Measurements from ENCODE around the gene MTMR11.
A peak's percentile ranks its signal among the peaks of the same experiment; 100 is the strongest.

MTMR11 gene

GRCh38 chr1:149925345-149925744 is 11.3 kb downstream of the MTMR11 start:
- Histone ChIP-seq H3K79me1 (ENCODE audit: low read length) (peaks cover 11% of the 10 kb centered on the region), H4K12ac (ENCODE audit: low read depth, low read length) (no peak overlapping the region), H3K14ac (ENCODE audit: low read length) (no peak overlapping the region), H3K23ac (ENCODE audit: low read length) (no peak overlapping the region), H3K4me3 (ENCODE audit: low read depth, low read length) (no peak overlapping the region), H3K27ac (ENCODE audit: low read depth, low read length) (no peak overlapping the region), H2BK12ac (ENCODE audit: low read length) (no peak overlapping the region), H3K4me2 (ENCODE audit: low read length) (no peak overlapping the region), H4K8ac (ENCODE audit: low read depth, low read length) (no peak overlapping the region), H3K79me2 (ENCODE audit: control insufficient read depth, insufficient read depth, low read length, poor library complexity) (peaks cover 8% of the 10 kb centered on the region), H4K91ac (ENCODE audit: low read depth, low read length) (no peak overlapping the region), H2AFZ (ENCODE audit: insufficient read depth, low read length, poor library complexity) (no peak overlapping the region), H2BK120ac (ENCODE audit: insufficient read depth, low read length, poor library complexity) (no peak overlapping the region), H3K9me3 (ENCODE audit: insufficient read depth, low read depth, low read length) (no peaks in the 10 kb centered on the region), H3K4ac (ENCODE audit: low read depth, low read length) (no peak overlapping the region), H3K36me3 (ENCODE audit: control insufficient read depth in 1 of 2, insufficient read depth in 2 of 2, low read length in 2 of 2) (peaks cover 27 to 50% of the 10 kb centered on the region in 2 experiments), H3K9ac (ENCODE audit: low read length) (no peak overlapping the region), H2AK5ac (ENCODE audit: low read length) (no peak overlapping the region), H3K27me3 (ENCODE audit: insufficient read depth, low read length) (no peaks in the 10 kb centered on the region), H3K18ac (ENCODE audit: low read length) (no peak overlapping the region), H2BK5ac (ENCODE audit: low read depth, low read length, poor library complexity) (no peak overlapping the region), H3K4me1 (ENCODE audit: control insufficient read depth in 1 of 2, insufficient read depth in 2 of 2, low read length in 2 of 2) (peaks cover 7 to 10% of the 10 kb centered on the region in 2 experiments)
- no peak for DNase-seq
- no CpG with 5 or more reads among the region's 3 CpGs for WGBS (ENCODE audit: extremely low coverage, insufficient coverage, insufficient read length)

GRCh38 chr1:149923626-149924025 is 13.1 kb downstream of the MTMR11 start:
- Histone ChIP-seq H3K14ac (ENCODE audit: low read length) (no peak overlapping the region), H3K27me3 (ENCODE audit: insufficient read depth, low read length) (no peaks in the 10 kb centered on the region), H3K23ac (ENCODE audit: low read length) (no peak overlapping the region), H2AFZ (ENCODE audit: insufficient read depth, low read length, poor library complexity) (no peak overlapping the region), H3K4me3 (ENCODE audit: low read depth, low read length) (no peak overlapping the region), H3K18ac (ENCODE audit: low read length) (no peak overlapping the region), H3K9ac (ENCODE audit: low read length) (no peak overlapping the region), H2AK5ac (ENCODE audit: low read length) (no peak overlapping the region), H4K91ac (ENCODE audit: low read depth, low read length) (no peak overlapping the region), H4K8ac (ENCODE audit: low read depth, low read length) (no peak overlapping the region), H2BK12ac (ENCODE audit: low read length) (no peak overlapping the region), H4K12ac (ENCODE audit: low read depth, low read length) (no peak overlapping the region), H3K27ac (ENCODE audit: low read depth, low read length) (no peak overlapping the region), H3K79me1 (ENCODE audit: low read length) (peaks cover 11% of the 10 kb centered on the region), H3K4me1 (ENCODE audit: control insufficient read depth in 1 of 2, insufficient read depth in 2 of 2, low read length in 2 of 2) (peaks cover 7 to 10% of the 10 kb centered on the region in 2 experiments), H3K9me3 (ENCODE audit: insufficient read depth, low read depth, low read length) (no peaks in the 10 kb centered on the region), H3K4me2 (ENCODE audit: low read length) (no peak overlapping the region), H2BK120ac (ENCODE audit: insufficient read depth, low read length, poor library complexity) (no peak overlapping the region), H3K79me2 (ENCODE audit: control insufficient read depth, insufficient read depth, low read length, poor library complexity) (peaks cover 8% of the 10 kb centered on the region), H3K36me3 (ENCODE audit: control insufficient read depth in 1 of 2, insufficient read depth in 2 of 2, low read length in 2 of 2) (peaks cover 21 to 37% of the 10 kb centered on the region in 2 experiments), H2BK5ac (ENCODE audit: low read depth, low read length, poor library complexity) (no peak overlapping the region), H3K4ac (ENCODE audit: low read depth, low read length) (no peak overlapping the region)
- WGBS (ENCODE audit: extremely low coverage, insufficient coverage, insufficient read length), result no CpG with 5 or more reads among the region's 10 CpGs
- DNase-seq, result no peak

- H3K79me2 ChIP-seq (ENCODE audit: control insufficient read depth, insufficient read depth, low read length, poor library complexity), result no peaks in the 10 kb centered on the region
- H3K27ac ChIP-seq (ENCODE audit: low read depth, low read length), result no peak within 1 kb of the TSS
- H2AFZ ChIP-seq (ENCODE audit: insufficient read depth, low read length, poor library complexity), result peak within 1 kb of the TSS; percentile 72
- no peaks in the 10 kb centered on the region for H3K27me3 ChIP-seq (ENCODE audit: insufficient read depth, low read length)
- H4K91ac ChIP-seq (ENCODE audit: low read depth, low read length), result peak within 1 kb of the TSS; percentile 45
- H3K79me1 ChIP-seq (ENCODE audit: low read length), result peaks cover 2% of the 10 kb centered on the region
- H3K4me3 ChIP-seq (ENCODE audit: low read depth, low read length), result peak within 1 kb of the TSS; percentile 71
- no peak within 1 kb of the TSS for H3K14ac ChIP-seq (ENCODE audit: low read length)
- H2BK12ac ChIP-seq (ENCODE audit: low read length), result no peak within 1 kb of the TSS
- H3K18ac ChIP-seq (ENCODE audit: low read length), result peak within 1 kb of the TSS; percentile 80
- H3K23ac ChIP-seq (ENCODE audit: low read length), result no peak within 1 kb of the TSS
- H2BK120ac ChIP-seq (ENCODE audit: insufficient read depth, low read length, poor library complexity), result no peak within 1 kb of the TSS
- peaks cover 9 to 12% of the 10 kb centered on the region in 2 experiments for H3K36me3 ChIP-seq (ENCODE audit: control insufficient read depth in 1 of 2, insufficient read depth in 2 of 2, low read length in 2 of 2)
- H4K8ac ChIP-seq (ENCODE audit: low read depth, low read length), result peak within 1 kb of the TSS; percentile 64
- peak within 1 kb of the TSS; percentile 14 for H3K9ac ChIP-seq (ENCODE audit: low read length)
- no peak within 1 kb of the TSS for H3K4ac ChIP-seq (ENCODE audit: low read depth, low read length)
- H3K9me3 ChIP-seq (ENCODE audit: insufficient read depth, low read depth, low read length), result no peaks in the 10 kb centered on the region
- H2AK5ac ChIP-seq (ENCODE audit: low read length), result no peak within 1 kb of the TSS
- no peak for DNase-seq
- peak within 1 kb of the TSS; percentile 74 for H4K12ac ChIP-seq (ENCODE audit: low read depth, low read length)
- no CpG with 5 or more reads among the region's 24 CpGs for WGBS (ENCODE audit: extremely low coverage, insufficient coverage, insufficient read length)
- no peak within 1 kb of the TSS for H2BK5ac ChIP-seq (ENCODE audit: low read depth, low read length, poor library complexity)
- H3K4me1 ChIP-seq (ENCODE audit: control insufficient read depth in 1 of 2, insufficient read depth in 2 of 2, low read length in 2 of 2), result peaks cover 13 to 18% of the 10 kb centered on the region in 2 experiments
- H3K4me2 ChIP-seq (ENCODE audit: low read length), result peak within 1 kb of the TSS; percentile 71
These were observed 19.0 kb downstream of the MTMR11 start, which contains the start of gene SV2A for GRCh38 chr1:149917571-149918144. Gene SV2A, minus strand, starts transcription at chr1:149917844. Its CDS starts 4,004 bp downstream, at chr1:149913840.

- DNase-seq, result no peak
- no peak overlapping the region for H2AK5ac ChIP-seq (ENCODE audit: low read length)
- H3K4me2 ChIP-seq (ENCODE audit: low read length), result peak overlapping the region; percentile 71
- H3K36me3 ChIP-seq (ENCODE audit: control insufficient read depth in 1 of 2, insufficient read depth in 2 of 2, low read length in 2 of 2), result peaks cover 8 to 9% of the 10 kb centered on the region in 2 experiments
- H3K79me2 ChIP-seq (ENCODE audit: control insufficient read depth, insufficient read depth, low read length, poor library complexity), result no peaks in the 10 kb centered on the region
- no CpG with 5 or more reads among the region's 10 CpGs for WGBS (ENCODE audit: extremely low coverage, insufficient coverage, insufficient read length)
- H3K27me3 ChIP-seq (ENCODE audit: insufficient read depth, low read length), result no peaks in the 10 kb centered on the region
- H4K8ac ChIP-seq (ENCODE audit: low read depth, low read length), result no peak overlapping the region
- H3K4me1 ChIP-seq (ENCODE audit: control insufficient read depth in 1 of 2, insufficient read depth in 2 of 2, low read length in 2 of 2), result peaks cover 13 to 18% of the 10 kb centered on the region in 2 experiments
- H2BK5ac ChIP-seq (ENCODE audit: low read depth, low read length, poor library complexity), result no peak overlapping the region
- no peak overlapping the region for H4K12ac ChIP-seq (ENCODE audit: low read depth, low read length)
- H3K23ac ChIP-seq (ENCODE audit: low read length), result no peak overlapping the region
- no peak overlapping the region for H3K4ac ChIP-seq (ENCODE audit: low read depth, low read length)
- H2BK120ac ChIP-seq (ENCODE audit: insufficient read depth, low read length, poor library complexity), result no peak overlapping the region
- peak overlapping the region; percentile 58 for H3K18ac ChIP-seq (ENCODE audit: low read length)
- no peak overlapping the region for H3K27ac ChIP-seq (ENCODE audit: low read depth, low read length)
- H3K9me3 ChIP-seq (ENCODE audit: insufficient read depth, low read depth, low read length), result no peaks in the 10 kb centered on the region
- no peak overlapping the region for H2AFZ ChIP-seq (ENCODE audit: insufficient read depth, low read length, poor library complexity)
- peaks cover 2% of the 10 kb centered on the region for H3K79me1 ChIP-seq (ENCODE audit: low read length)
- no peak overlapping the region for H4K91ac ChIP-seq (ENCODE audit: low read depth, low read length)
- no peak overlapping the region for H2BK12ac ChIP-seq (ENCODE audit: low read length)
- H3K4me3 ChIP-seq (ENCODE audit: low read depth, low read length), result peak overlapping the region; percentile 71
- H3K9ac ChIP-seq (ENCODE audit: low read length), result peak overlapping the region; percentile 14
- H3K14ac ChIP-seq (ENCODE audit: low read length), result no peak overlapping the region
These were observed 19.8 kb downstream of the MTMR11 start for GRCh38 chr1:149916898-149917252.
